HepG2 (cell line): ENCODE data around the gene TOR1B. TPM values are rescaled to one million over a fixed set of nuclear protein-coding genes. Genes with fewer than 3 reads are reported as not detected.

Experiments used
- ARID5B ChIP-seq: IDR thresholded peaks from 2 replicates; pipeline ENCODE4 v1.4.0; 2020; ENCODE audit warnings: mild to moderate bottlenecking, missing genetic modification reagents
- ATF3 ChIP-seq: sonication (generic); formaldehyde crosslinking; IDR thresholded peaks from 2 replicates; pipeline ENCODE4 v1.4.0; 2020; ENCODE audit warnings: missing genetic modification reagents
- ATRX ChIP-seq: sonication (generic); formaldehyde crosslinking; IDR thresholded peaks from 2 replicates; pipeline ENCODE4 v1.4.0; 2020; ENCODE audit warnings: missing genetic modification reagents, borderline replicate concordance
- DRAP1 ChIP-seq: IDR thresholded peaks from 2 replicates; pipeline ENCODE4 v1.6.1; 2016; ENCODE audit warnings: missing genetic modification reagents, missing compliant biosample characterization
- EEA1 ChIP-seq: sonication (generic); formaldehyde crosslinking; IDR thresholded peaks from 2 replicates; pipeline ENCODE4 v1.5.1; 2020; ENCODE audit warnings: mild to moderate bottlenecking, missing genetic modification reagents, borderline replicate concordance
- MED1 ChIP-seq: sonication (generic); formaldehyde crosslinking; IDR thresholded peaks from 2 replicates; pipeline ENCODE4 v1.4.0; 2020; ENCODE audit warnings: missing genetic modification reagents
- NFE2L1 ChIP-seq: sonication (generic); formaldehyde crosslinking; IDR thresholded peaks from 2 replicates; pipeline ENCODE4 v1.4.0; 2020; ENCODE audit warnings: missing genetic modification reagents, mild to moderate bottlenecking, borderline replicate concordance
- NR0B2 ChIP-seq: sonication (generic); formaldehyde crosslinking; IDR thresholded peaks from 2 replicates; pipeline ENCODE4 v1.4.0; 2020; ENCODE audit warnings: mild to moderate bottlenecking, missing genetic modification reagents
- SP4 ChIP-seq: sonication (generic); formaldehyde crosslinking; IDR thresholded peaks from 2 replicates; pipeline ENCODE4 v1.8.1; 2023; ENCODE audit warnings: mild to moderate bottlenecking, missing genetic modification reagents
- THAP11 ChIP-seq: IDR thresholded peaks from 2 replicates; pipeline ENCODE4 v1.6.1; 2016; ENCODE audit warnings: missing biosample characterization, missing genetic modification reagents
- ZFP36L1 ChIP-seq: sonication (generic); formaldehyde crosslinking; IDR thresholded peaks from 2 replicates; pipeline ENCODE4 v1.8.0; 2022; ENCODE audit warnings: mild to moderate bottlenecking, missing genetic modification reagents, moderate library complexity
- ZFP91 ChIP-seq: sonication (generic); formaldehyde crosslinking; IDR thresholded peaks from 2 replicates; pipeline ENCODE4 v1.9.0; 2022; ENCODE audit warnings: missing genetic modification reagents, mild to moderate bottlenecking, borderline replicate concordance
- ZNF333 ChIP-seq: sonication (generic); formaldehyde crosslinking; IDR thresholded peaks from 2 replicates; pipeline ENCODE4 v1.4.0; 2020; ENCODE audit warnings: mild to moderate bottlenecking, missing genetic modification reagents, borderline replicate concordance
- ZNF362 ChIP-seq: sonication (generic); formaldehyde crosslinking; IDR thresholded peaks from 2 replicates; pipeline ENCODE4 v1.4.0; 2020; ENCODE audit warnings: missing genetic modification reagents, mild to moderate bottlenecking, borderline replicate concordance
- ZNF460 ChIP-seq: sonication (generic); formaldehyde crosslinking; IDR thresholded peaks from 2 replicates; pipeline ENCODE4 v1.5.1; 2020; ENCODE audit warnings: missing genetic modification reagents, mild to moderate bottlenecking, borderline replicate concordance
- ZNF558 ChIP-seq: sonication (generic); formaldehyde crosslinking; IDR thresholded peaks from 2 replicates; pipeline ENCODE4 v1.9.0; 2022; ENCODE audit warnings: mild to moderate bottlenecking, missing genetic modification reagents, borderline replicate concordance
- ZNF670 ChIP-seq: sonication (generic); formaldehyde crosslinking; IDR thresholded peaks from 2 replicates; pipeline ENCODE4 v1.8.0; 2022; ENCODE audit warnings: mild to moderate bottlenecking, missing genetic modification reagents, borderline replicate concordance
- ZNF746 ChIP-seq: sonication (generic); formaldehyde crosslinking; IDR thresholded peaks from 2 replicates; pipeline ENCODE4 v1.8.0; 2022; ENCODE audit warnings: mild to moderate bottlenecking, missing genetic modification reagents
- polyA plus RNA-seq, 8 experiments: library from polyadenylated mRNA; depleted of rRNA in 3 of 8; stranded (reverse) in 7 of 8; unstranded in 1 of 8; fragments of >200 nt; fragmentation: Illumina TruSeq in 4 of 8; extraction: Trizol in 4 of 8; gene quantifications; 2 replicates each; pipeline versions ENCODE4 v1.2.1 to v1.2.3, GENCODE V29; 2011 to 2016; ENCODE audit warnings: low read depth in 4 of 8, missing spikeins in 1 of 8, mixed read lengths in 1 of 8; ENCODE audit not compliant: insufficient read depth in 1 of 8
- total RNA-seq, 5 experiments: library from RNA; depleted of rRNA; stranded (reverse); fragments of >200 nt; fragmentation: Illumina TruSeq; extraction: Trizol; gene quantifications; 2 replicates each; pipeline ENCODE4 v1.2.3, GENCODE V29; 2016; ENCODE audit warnings: low read depth in 1 of 5

Gene TOR1B
- total and polyA plus RNA-seq, 2 of the 13 experiments (the other 11 are each of a cell fraction or from before 2014, with no cell fraction given) = 18.1 to 21.3 TPM

GRCh38 chr9:129802833-129803675 lies at the start of gene TOR1B (continued):
- TF ChIP-seq ZNF333 (CRISPR knock-in tag) (no peak), ZNF558 (CRISPR knock-in tag) (peak; percentile 63; the same call in 1 of the 2 replicates), ATF3 (CRISPR knock-in tag) (peak; percentile 46; the same call in 1 of the 2 replicates), ZFP91 (CRISPR knock-in tag) (peak; percentile 78), ZNF746 (CRISPR knock-in tag) (no peak), DRAP1 (CRISPR knock-in tag) (peak; percentile 84), NR0B2 (CRISPR knock-in tag) (peak; percentile 60; the same call in 1 of the 2 replicates), EEA1 (0 out of 2 replicates have a peak, but pooled peaks have one; percentile 73), ZNF670 (CRISPR knock-in tag) (0 out of 2 replicates have a peak, but pooled peaks have one; percentile 75), ATRX (CRISPR knock-in tag) (no peak), MED1 (peak; percentile 54), THAP11 (peak; percentile 88), SP4 (CRISPR knock-in tag) (peak; percentile 86), ZNF460 (CRISPR knock-in tag) (peak; percentile 50; the same call in 1 of the 2 replicates), ZNF362 (CRISPR knock-in tag) (0 out of 2 replicates have a peak, but pooled peaks have one; percentile 57), ZFP36L1 (CRISPR knock-in tag) (no peak), NFE2L1 (CRISPR knock-in tag) (no peak), ARID5B (no peak)
